Type B pancreatic cell (in vitro differentiated cells): ENCODE results near the gene A2M. TPM values are rescaled to one million over a fixed set of nuclear protein-coding genes. Genes with fewer than 3 reads are reported as not detected.

Experiments used
- DNase-seq: peaks from one replicate; pipeline ENCODE4 v3.0.0; 2021; ENCODE audit warnings: mixed read lengths; ENCODE audit not compliant: unreplicated experiment; ENCODE audit errors: extremely low spot score
- H3K27ac Mint-ChIP-seq: 2 replicates; pipeline ENCODE4 v1.8.0; 2021; ENCODE audit warnings: mild to moderate bottlenecking, mixed read lengths
- H3K27me3 Mint-ChIP-seq: 2 replicates; pipeline ENCODE4 v1.8.0; 2021; ENCODE audit warnings: mixed read lengths
- H3K36me3 Mint-ChIP-seq: 2 replicates; pipeline ENCODE4 v1.8.0; 2021; ENCODE audit warnings: mixed read lengths
- H3K4me1 Mint-ChIP-seq: one replicate; pipeline ENCODE4 v1.8.0; 2021; ENCODE audit warnings: mixed read lengths; ENCODE audit not compliant: unreplicated experiment
- H3K4me3 Mint-ChIP-seq: 2 replicates; pipeline ENCODE4 v1.8.0; 2021; ENCODE audit warnings: mild to moderate bottlenecking, mixed read lengths
- H3K9me3 Mint-ChIP-seq: 2 replicates; pipeline ENCODE4 v1.8.0; 2021; ENCODE audit warnings: mixed read lengths
- CTCF ChIP-seq: fragments of 200-600 bp; sonication (generic); conservative IDR thresholded peaks from 2 replicates; pipeline ENCODE4 v1.5.0; 2021; ENCODE audit warnings: antibody characterized with exemption, mild to moderate bottlenecking
- total RNA-seq: library from RNA; stranded (reverse); gene quantifications from 2 replicates; pipeline ENCODE4 v1.2.1, GENCODE V29; 2021; ENCODE audit warnings: low replicate concordance

The A2M gene
- total RNA-seq, 1 donor from 2014 or later, result 84.9 TPM

- Mint-ChIP-seq H3K9me3 (no peaks in the 10 kb centered on the region), H3K4me1 (no peaks in the 10 kb centered on the region), H3K4me3 (no peak overlapping the region), H3K27ac (no peak overlapping the region), H3K36me3 (peaks cover 4% of the 10 kb centered on the region), H3K27me3 (peaks cover 5% of the 10 kb centered on the region)
- TF ChIP-seq CTCF, result no peak
- no peak for DNase-seq
Measured at GRCh38 chr12:9073076-9073475, 42.6 kb downstream of the A2M start.

- Mint-ChIP-seq H3K27ac (no peak overlapping the region), H3K36me3 (peaks cover 4% of the 10 kb centered on the region), H3K4me3 (no peak overlapping the region), H3K9me3 (no peaks in the 10 kb centered on the region), H3K27me3 (peaks cover 5% of the 10 kb centered on the region), H3K4me1 (no peaks in the 10 kb centered on the region)
- no peak for TF ChIP-seq CTCF
- no peak for DNase-seq
Measured at GRCh38 chr12:9072481-9073038, 43.2 kb downstream of the A2M start.

- H3K4me1 Mint-ChIP-seq, result no peaks in the 10 kb centered on the region
- H3K27ac Mint-ChIP-seq, result no peak overlapping the region
- no peak overlapping the region for H3K4me3 Mint-ChIP-seq
- no peak for DNase-seq
- no peak for TF ChIP-seq CTCF
- H3K9me3 Mint-ChIP-seq, result no peaks in the 10 kb centered on the region
- H3K27me3 Mint-ChIP-seq, result peaks cover 5% of the 10 kb centered on the region
- peaks cover 8% of the 10 kb centered on the region for H3K36me3 Mint-ChIP-seq
Measured at GRCh38 chr12:9071969-9072368, 43.8 kb downstream of the A2M start.

GRCh38 chr12:9071518-9071917, 44.2 kb downstream of the A2M start:
- no peak overlapping the region for H3K4me3 Mint-ChIP-seq
- no peak overlapping the region for H3K27ac Mint-ChIP-seq
- no peak for TF ChIP-seq CTCF
- no peaks in the 10 kb centered on the region for H3K9me3 Mint-ChIP-seq
- no peaks in the 10 kb centered on the region for H3K4me1 Mint-ChIP-seq
- peaks cover 5% of the 10 kb centered on the region for H3K27me3 Mint-ChIP-seq
- DNase-seq, result no peak
- H3K36me3 Mint-ChIP-seq, result peaks cover 8% of the 10 kb centered on the region

GRCh38 chr12:9070351-9070750, 45.4 kb downstream of the A2M start:
- Mint-ChIP-seq H3K4me3 (no peak overlapping the region), H3K4me1 (no peaks in the 10 kb centered on the region), H3K27me3 (peaks cover 5% of the 10 kb centered on the region), H3K9me3 (no peaks in the 10 kb centered on the region), H3K36me3 (peaks cover 8% of the 10 kb centered on the region), H3K27ac (no peak overlapping the region)
- TF ChIP-seq CTCF, result no peak
- no peak for DNase-seq

- H3K27ac Mint-ChIP-seq, result no peak overlapping the region
- H3K9me3 Mint-ChIP-seq, result no peaks in the 10 kb centered on the region
- TF ChIP-seq CTCF, result no peak
- H3K36me3 Mint-ChIP-seq, result peaks cover 8% of the 10 kb centered on the region
- H3K4me1 Mint-ChIP-seq, result peaks cover 6% of the 10 kb centered on the region
- DNase-seq, result no peak
- no peak overlapping the region for H3K4me3 Mint-ChIP-seq
- peaks cover 2% of the 10 kb centered on the region for H3K27me3 Mint-ChIP-seq
Measured at GRCh38 chr12:9068600-9068999, 47.1 kb downstream of the A2M start.
